Ishikawa (cell line): ENCODE data around the gene OBI1.

Source experiments
- CEBPB ChIP-seq: IDR thresholded peaks from 2 replicates; pipeline ENCODE4 v1.6.1; 2012
- CREB1 ChIP-seq: IDR thresholded peaks from 2 replicates; pipeline ENCODE4 v1.6.1; 2012; ENCODE audit warnings: low read depth
- EGR1 ChIP-seq: IDR thresholded peaks from 2 replicates; pipeline ENCODE4 v1.6.1; 2012
- EP300 ChIP-seq: IDR thresholded peaks from 2 replicates; pipeline ENCODE4 v1.6.1; 2012; ENCODE audit warnings: borderline replicate concordance
- RAD21 ChIP-seq: IDR thresholded peaks from 2 replicates; pipeline ENCODE4 v1.6.1; 2012; ENCODE audit warnings: low read depth
- TCF12 ChIP-seq: IDR thresholded peaks from 2 replicates; pipeline ENCODE4 v1.6.1; 2012; ENCODE audit warnings: low read depth
- YY1 ChIP-seq: IDR thresholded peaks from 2 replicates; pipeline ENCODE4 v1.6.1; 2012; ENCODE audit warnings: low read depth
- TF ChIP-seq, protein P1 (sequence below): IDR thresholded peaks from 2 replicates; pipeline ENCODE4 v1.6.1; 2012; ENCODE audit warnings: low read depth, mild to moderate bottlenecking

DNA sequence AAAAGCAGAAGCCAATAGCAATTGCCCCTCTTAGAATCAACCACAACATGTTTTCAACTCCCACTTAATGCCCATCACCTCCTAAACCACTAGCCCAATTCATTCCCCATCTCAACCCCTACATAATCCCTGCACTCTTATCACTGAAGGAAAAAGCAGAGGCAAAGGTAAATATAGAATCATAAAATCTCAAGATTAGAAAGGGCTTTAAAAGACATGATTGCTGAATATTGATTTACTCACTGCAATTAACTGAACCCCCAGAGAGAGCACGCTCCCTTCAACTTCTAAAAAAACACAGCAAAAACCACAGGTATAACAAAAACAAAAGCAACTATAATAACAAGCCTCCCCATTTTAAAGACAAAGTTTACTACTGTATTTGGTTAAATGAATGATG lies 40.5 kb downstream of the OBI1 start:
- no peak for TF ChIP-seq CREB1
- TF ChIP-seq CEBPB, result no peak
- TF ChIP-seq YY1, result no peak
- TF ChIP-seq RAD21, result no peak
- no peak for TF ChIP-seq EP300
- TF ChIP-seq TCF12, result no peak
- TF ChIP-seq, protein P1, sequence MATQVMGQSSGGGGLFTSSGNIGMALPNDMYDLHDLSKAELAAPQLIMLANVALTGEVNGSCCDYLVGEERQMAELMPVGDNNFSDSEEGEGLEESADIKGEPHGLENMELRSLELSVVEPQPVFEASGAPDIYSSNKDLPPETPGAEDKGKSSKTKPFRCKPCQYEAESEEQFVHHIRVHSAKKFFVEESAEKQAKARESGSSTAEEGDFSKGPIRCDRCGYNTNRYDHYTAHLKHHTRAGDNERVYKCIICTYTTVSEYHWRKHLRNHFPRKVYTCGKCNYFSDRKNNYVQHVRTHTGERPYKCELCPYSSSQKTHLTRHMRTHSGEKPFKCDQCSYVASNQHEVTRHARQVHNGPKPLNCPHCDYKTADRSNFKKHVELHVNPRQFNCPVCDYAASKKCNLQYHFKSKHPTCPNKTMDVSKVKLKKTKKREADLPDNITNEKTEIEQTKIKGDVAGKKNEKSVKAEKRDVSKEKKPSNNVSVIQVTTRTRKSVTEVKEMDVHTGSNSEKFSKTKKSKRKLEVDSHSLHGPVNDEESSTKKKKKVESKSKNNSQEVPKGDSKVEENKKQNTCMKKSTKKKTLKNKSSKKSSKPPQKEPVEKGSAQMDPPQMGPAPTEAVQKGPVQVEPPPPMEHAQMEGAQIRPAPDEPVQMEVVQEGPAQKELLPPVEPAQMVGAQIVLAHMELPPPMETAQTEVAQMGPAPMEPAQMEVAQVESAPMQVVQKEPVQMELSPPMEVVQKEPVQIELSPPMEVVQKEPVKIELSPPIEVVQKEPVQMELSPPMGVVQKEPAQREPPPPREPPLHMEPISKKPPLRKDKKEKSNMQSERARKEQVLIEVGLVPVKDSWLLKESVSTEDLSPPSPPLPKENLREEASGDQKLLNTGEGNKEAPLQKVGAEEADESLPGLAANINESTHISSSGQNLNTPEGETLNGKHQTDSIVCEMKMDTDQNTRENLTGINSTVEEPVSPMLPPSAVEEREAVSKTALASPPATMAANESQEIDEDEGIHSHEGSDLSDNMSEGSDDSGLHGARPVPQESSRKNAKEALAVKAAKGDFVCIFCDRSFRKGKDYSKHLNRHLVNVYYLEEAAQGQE, result no peak
- no peak for TF ChIP-seq EGR1
